Gastrocnemius medialis (tissue), 4 donors: Measurements from ENCODE around the gene LPIN1. TPM values are rescaled to one million over a fixed set of nuclear protein-coding genes. Genes with fewer than 3 reads are reported as not detected.
"Not testable (repeated sequence)": the region's sequence is repeated elsewhere in the genome, so short reads cannot be mapped to it uniquely, and the experiment has no call there.

Source experiments
- ATAC-seq, 2 donors: fragments of 150-250 bp; one replicate each; pipeline ENCODE4 v1.9.1; 2016
- DNase-seq, 2 donors: peaks; one replicate each; pipeline ENCODE4 v3.0.0-alpha.2; 2019
- H3K27ac ChIP-seq, 4 donors: fragments of 200-600 bp; sonication (generic); 1 replicate in 1 of 4; 2 replicates in 3 of 4; pipeline ENCODE4 v1.5.1; 2016 to 2018; ENCODE audit warnings: mild to moderate bottlenecking in 2 of 4, moderate library complexity in 1 of 4
- H3K27me3 ChIP-seq, 3 donors: fragments of 200-600 bp; sonication (generic) in 2 of 3; 1 replicate in 1 of 3; 2 replicates in 2 of 3; pipeline versions ENCODE4 v1.5.1 to v1.6.0; 2016 to 2019; ENCODE audit warnings: mild to moderate bottlenecking in 1 of 3, moderate library complexity in 1 of 3
- H3K36me3 ChIP-seq, 2 donors: fragments of 200-600 bp; sonication (generic) in 1 of 2; one replicate each; pipeline ENCODE4 v1.5.1; 2017 to 2018
- H3K4me1 ChIP-seq, 2 donors: fragments of 200-600 bp; sonication (generic) in 1 of 2; one replicate each; pipeline ENCODE4 v1.5.1; 2016 to 2017; ENCODE audit warnings: mild to moderate bottlenecking in 2 of 2
- H3K4me3 ChIP-seq, 4 donors: fragments of 200-600 bp; sonication (generic) in 3 of 4; 1 replicate in 1 of 4; 2 replicates in 3 of 4; pipeline ENCODE4 v1.5.1; 2016 to 2019; ENCODE audit warnings: mild to moderate bottlenecking in 2 of 4
- H3K9me3 ChIP-seq, 3 donors: fragments of 200-600 bp; sonication (generic) in 2 of 3; 1 replicate in 1 of 3; 2 replicates in 2 of 3; pipeline ENCODE4 v1.5.1; 2016 to 2019
- CTCF ChIP-seq, 5 experiments: fragments of 450-650 bp in 3 of 5; fragments of 200-600 bp in 2 of 5; sonication (generic) in 2 of 5; IDR thresholded peaks in 4 of 5; conservative IDR thresholded peaks in 1 of 5; 1 replicate in 4 of 5; 2 replicates in 1 of 5; pipeline ENCODE4 v1.5.1; 2016 to 2019; ENCODE audit warnings: antibody characterized with exemption in 5 of 5, mild to moderate bottlenecking in 3 of 5, moderate library complexity in 3 of 5
- POLR2A ChIP-seq, 2 donors: fragments of 450-650 bp; IDR thresholded peaks; one replicate each; pipeline ENCODE4 v1.6.1; 2017; ENCODE audit warnings: antibody characterized with exemption in 2 of 2, mild to moderate bottlenecking in 2 of 2, moderate library complexity in 2 of 2
- in situ Hi-C, 4 donors: fragments of 200-750 bp; cut with MboI; loops; one replicate each; pipeline versions ENCODE4 v1.15.0 to v1.8.0; 2017; ENCODE audit warnings: low sequenced_read_pairs in 4 of 4
- intact Hi-C: fragments of 100-400 bp; cut with DNase I; formaldehyde crosslinking; loops from one replicate; pipeline ENCODE4 v1.15.1; 2023; ENCODE audit warnings: low total_unique reads
- total RNA-seq, 4 donors: library from RNA; depleted of rRNA; stranded (reverse); fragments of >200 nt; gene quantifications; one replicate each; pipeline versions ENCODE4 v1.1.0 to v1.2.3, GENCODE V29; 2016

The LPIN1 gene
- total RNA-seq, 4 donors from 2014 or later = 292 to 606 (median 472) TPM

GRCh38 chr2:11758647-11759046 is 12.2 kb downstream of the LPIN1 start:
- ATAC-seq (no peak), DNase-seq (no peak)
- intact Hi-C loops = no loop called here
- Histone ChIP-seq H3K9me3 (no peaks in the 10 kb centered on the region), H3K27ac (peak overlapping the region; percentile 16 to 94 (median 64)), H3K27me3 (no peaks in the 10 kb centered on the region), H3K36me3 (no peaks in the 10 kb centered on the region), H3K4me1 (peaks cover 64 to 77% of the 10 kb centered on the region in 2 donors), H3K4me3 (no peak overlapping the region)
- in situ Hi-C loops = loop anchor here in 1 of 4 donors (10.0 kb wide), 1 partner anchor 64 kb away; no protein-coding TSS in a partner anchor
- TF ChIP-seq POLR2A (IDR thresholded peaks at IDR 0.05) = no peak
- TF ChIP-seq CTCF (IDR thresholded peaks at IDR 0.05 in 4 of 5, conservative IDR thresholded peaks at IDR 0.05 in 1 of 5) = no peak

- intact Hi-C loops, H3K36me3 ChIP-seq, H3K27me3 ChIP-seq, H3K9me3 ChIP-seq, ATAC-seq, H3K4me3 ChIP-seq, DNase-seq: not testable (repeated sequence)
- Histone ChIP-seq H3K4me1 (peaks cover 56 to 75% of the 10 kb centered on the region in 2 donors), H3K27ac (peak overlapping the region in 1 of 4 donors; percentile 94)
- in situ Hi-C loops = loop anchor here in 1 of 4 donors (10.0 kb wide), 1 partner anchor 65 kb away; no protein-coding TSS in a partner anchor
These were observed 12.9 kb downstream of the LPIN1 start for GRCh38 chr2:11759182-11759975.

GRCh38 chr2:11761259-11761658 is 14.8 kb downstream of the LPIN1 start:
- Histone ChIP-seq H3K36me3 (peaks cover 0 to 17% of the 10 kb centered on the region in 2 donors), H3K9me3 (no peaks in the 10 kb centered on the region), H3K4me3 (no peak overlapping the region), H3K27ac (peak overlapping the region; percentile 14 to 47 (median 22)), H3K27me3 (no peaks in the 10 kb centered on the region), H3K4me1 (peaks cover 41 to 69% of the 10 kb centered on the region in 2 donors)
- in situ Hi-C loops (no loop called here), intact Hi-C loops (no loop called here)
- no peak for DNase-seq
- TF ChIP-seq POLR2A (IDR thresholded peaks at IDR 0.05) (no peak), CTCF (IDR thresholded peaks at IDR 0.05 in 4 of 5, conservative IDR thresholded peaks at IDR 0.05 in 1 of 5) (no peak)
- ATAC-seq = no peak

GRCh38 chr2:11762031-11762430 is 15.6 kb downstream of the LPIN1 start:
- in situ Hi-C loops = no loop called here
- Histone ChIP-seq H3K4me1 (peaks cover 34 to 67% of the 10 kb centered on the region in 2 donors), H3K27ac (peak overlapping the region; percentile 18 to 47 (median 26)), H3K27me3 (no peaks in the 10 kb centered on the region), H3K36me3 (peaks cover 3 to 24% of the 10 kb centered on the region in 2 donors), H3K9me3 (no peaks in the 10 kb centered on the region), H3K4me3 (no peak overlapping the region)
- TF ChIP-seq CTCF (IDR thresholded peaks at IDR 0.05 in 4 of 5, conservative IDR thresholded peaks at IDR 0.05 in 1 of 5) = no peak
- no peak for TF ChIP-seq POLR2A (IDR thresholded peaks at IDR 0.05)
- no peak for ATAC-seq
- intact Hi-C loops = no loop called here
- no peak for DNase-seq

- peak overlapping the region in 3 of 4 donors; percentile 32 to 47 (median 45) for H3K27ac ChIP-seq
- DNase-seq (no peak), ATAC-seq (peak in 1 of 2 donors; percentile 35)
- TF ChIP-seq POLR2A (IDR thresholded peaks at IDR 0.05) = no peak
- no peaks in the 10 kb centered on the region for H3K9me3 ChIP-seq
- in situ Hi-C loops = no loop called here
- H3K36me3 ChIP-seq = peaks cover 3 to 33% of the 10 kb centered on the region in 2 donors
- no peaks in the 10 kb centered on the region for H3K27me3 ChIP-seq
- H3K4me3 ChIP-seq = no peak overlapping the region
- peaks cover 30 to 58% of the 10 kb centered on the region in 2 donors for H3K4me1 ChIP-seq
- intact Hi-C loops = no loop called here
These were observed 16.5 kb downstream of the LPIN1 start for GRCh38 chr2:11762799-11763461.
